Gastrocnemius medialis (tissue), 4 donors: Measurements from ENCODE around the gene TMEM129. TPM values are rescaled to one million over a fixed set of nuclear protein-coding genes. Genes with fewer than 3 reads are reported as not detected.
A peak's percentile ranks its signal among the peaks of the same experiment; 100 is the strongest.

ENCODE experiments used
- ATAC-seq, 2 donors: fragments of 150-250 bp; one replicate each; pipeline ENCODE4 v1.9.1; 2016
- DNase-seq, 2 donors: peaks; one replicate each; pipeline ENCODE4 v3.0.0-alpha.2; 2019
- H3K27ac ChIP-seq, 4 donors: fragments of 200-600 bp; sonication (generic); 1 replicate in 1 of 4; 2 replicates in 3 of 4; pipeline ENCODE4 v1.5.1; 2016 to 2018; ENCODE audit warnings: mild to moderate bottlenecking in 2 of 4, moderate library complexity in 1 of 4
- H3K27me3 ChIP-seq, 3 donors: fragments of 200-600 bp; sonication (generic) in 2 of 3; 1 replicate in 1 of 3; 2 replicates in 2 of 3; pipeline versions ENCODE4 v1.5.1 to v1.6.0; 2016 to 2019; ENCODE audit warnings: mild to moderate bottlenecking in 1 of 3, moderate library complexity in 1 of 3
- H3K36me3 ChIP-seq, 2 donors: fragments of 200-600 bp; sonication (generic) in 1 of 2; one replicate each; pipeline ENCODE4 v1.5.1; 2017 to 2018
- H3K4me1 ChIP-seq, 2 donors: fragments of 200-600 bp; sonication (generic) in 1 of 2; one replicate each; pipeline ENCODE4 v1.5.1; 2016 to 2017; ENCODE audit warnings: mild to moderate bottlenecking in 2 of 2
- H3K4me3 ChIP-seq, 4 donors: fragments of 200-600 bp; sonication (generic) in 3 of 4; 1 replicate in 1 of 4; 2 replicates in 3 of 4; pipeline ENCODE4 v1.5.1; 2016 to 2019; ENCODE audit warnings: mild to moderate bottlenecking in 2 of 4
- H3K9me3 ChIP-seq, 3 donors: fragments of 200-600 bp; sonication (generic) in 2 of 3; 1 replicate in 1 of 3; 2 replicates in 2 of 3; pipeline ENCODE4 v1.5.1; 2016 to 2019
- POLR2A ChIP-seq, 2 donors: fragments of 450-650 bp; IDR thresholded peaks; one replicate each; pipeline ENCODE4 v1.6.1; 2017; ENCODE audit warnings: antibody characterized with exemption in 2 of 2, mild to moderate bottlenecking in 2 of 2, moderate library complexity in 2 of 2
- in situ Hi-C, 4 donors: fragments of 200-750 bp; cut with MboI; loops; one replicate each; pipeline versions ENCODE4 v1.15.0 to v1.8.0; 2017; ENCODE audit warnings: low sequenced_read_pairs in 4 of 4
- intact Hi-C: fragments of 100-400 bp; cut with DNase I; formaldehyde crosslinking; loops from one replicate; pipeline ENCODE4 v1.15.1; 2023; ENCODE audit warnings: low total_unique reads
- total RNA-seq, 4 donors: library from RNA; depleted of rRNA; stranded (reverse); fragments of >200 nt; gene quantifications; one replicate each; pipeline versions ENCODE4 v1.1.0 to v1.2.3, GENCODE V29; 2016
- TF ChIP-seq, protein P1 (sequence below), 5 experiments: fragments of 450-650 bp in 3 of 5; fragments of 200-600 bp in 2 of 5; sonication (generic) in 2 of 5; IDR thresholded peaks in 4 of 5; conservative IDR thresholded peaks in 1 of 5; 1 replicate in 4 of 5; 2 replicates in 1 of 5; pipeline ENCODE4 v1.5.1; 2016 to 2019; ENCODE audit warnings: antibody characterized with exemption in 5 of 5, mild to moderate bottlenecking in 3 of 5, moderate library complexity in 3 of 5

TMEM129 gene
- total RNA-seq, 4 donors from 2014 or later: 30.3 to 78.0 (median 44.2) TPM

GRCh38 chr4:1765409-1766072 is 44.4 kb upstream of the TMEM129 start:
- H3K9me3 ChIP-seq: no peaks in the 10 kb centered on the region
- TF ChIP-seq POLR2A (IDR thresholded peaks at IDR 0.05): no peak
- TF ChIP-seq, protein P1, sequence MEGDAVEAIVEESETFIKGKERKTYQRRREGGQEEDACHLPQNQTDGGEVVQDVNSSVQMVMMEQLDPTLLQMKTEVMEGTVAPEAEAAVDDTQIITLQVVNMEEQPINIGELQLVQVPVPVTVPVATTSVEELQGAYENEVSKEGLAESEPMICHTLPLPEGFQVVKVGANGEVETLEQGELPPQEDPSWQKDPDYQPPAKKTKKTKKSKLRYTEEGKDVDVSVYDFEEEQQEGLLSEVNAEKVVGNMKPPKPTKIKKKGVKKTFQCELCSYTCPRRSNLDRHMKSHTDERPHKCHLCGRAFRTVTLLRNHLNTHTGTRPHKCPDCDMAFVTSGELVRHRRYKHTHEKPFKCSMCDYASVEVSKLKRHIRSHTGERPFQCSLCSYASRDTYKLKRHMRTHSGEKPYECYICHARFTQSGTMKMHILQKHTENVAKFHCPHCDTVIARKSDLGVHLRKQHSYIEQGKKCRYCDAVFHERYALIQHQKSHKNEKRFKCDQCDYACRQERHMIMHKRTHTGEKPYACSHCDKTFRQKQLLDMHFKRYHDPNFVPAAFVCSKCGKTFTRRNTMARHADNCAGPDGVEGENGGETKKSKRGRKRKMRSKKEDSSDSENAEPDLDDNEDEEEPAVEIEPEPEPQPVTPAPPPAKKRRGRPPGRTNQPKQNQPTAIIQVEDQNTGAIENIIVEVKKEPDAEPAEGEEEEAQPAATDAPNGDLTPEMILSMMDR (IDR thresholded peaks at IDR 0.05 in 4 of 5, conservative IDR thresholded peaks at IDR 0.05 in 1 of 5): no peak
- H3K27me3 ChIP-seq: peaks cover 2 to 18% (median 16%) of the 10 kb centered on the region in 3 donors
- H3K36me3 ChIP-seq: no peaks in the 10 kb centered on the region
- ATAC-seq (no peak), DNase-seq (no peak)
- no peak overlapping the region for H3K27ac ChIP-seq
- peaks cover 0 to 7% of the 10 kb centered on the region in 2 donors for H3K4me1 ChIP-seq
- no peak overlapping the region for H3K4me3 ChIP-seq
- in situ Hi-C loops (no loop called here), intact Hi-C loops (no loop called here)

DNA sequence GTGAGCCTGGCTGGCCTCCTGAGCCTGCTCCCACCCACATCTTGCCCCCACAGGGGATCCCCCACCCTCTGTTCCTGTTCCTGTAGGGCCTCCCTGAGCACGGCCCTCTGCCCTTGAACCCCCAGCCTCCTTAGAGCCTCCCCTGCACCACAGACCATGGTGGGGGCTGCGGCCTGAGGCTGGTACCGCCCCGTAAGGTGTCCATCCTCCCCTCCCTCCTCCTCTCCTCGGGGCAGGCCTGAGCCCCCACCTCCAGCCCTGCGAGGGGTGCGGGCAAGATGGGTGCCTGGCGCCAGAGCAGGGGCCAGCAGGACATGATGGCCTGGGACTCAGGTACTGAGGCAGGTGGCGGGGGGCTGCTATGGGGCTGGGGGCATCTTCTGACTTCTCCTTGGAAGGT is 43.5 kb upstream of the TMEM129 start:
- intact Hi-C loops (no loop called here), in situ Hi-C loops (no loop called here)
- Histone ChIP-seq H3K36me3 (no peaks in the 10 kb centered on the region), H3K4me3 (no peak overlapping the region), H3K4me1 (peaks cover 0 to 7% of the 10 kb centered on the region in 2 donors), H3K9me3 (no peaks in the 10 kb centered on the region), H3K27ac (no peak overlapping the region), H3K27me3 (peaks cover 2 to 16% (median 14%) of the 10 kb centered on the region in 3 donors)
- no peak for ATAC-seq
- DNase-seq: no peak
- no peak for TF ChIP-seq POLR2A (IDR thresholded peaks at IDR 0.05)
- TF ChIP-seq, protein P1 (IDR thresholded peaks at IDR 0.05 in 4 of 5, conservative IDR thresholded peaks at IDR 0.05 in 1 of 5): no peak

DNA sequence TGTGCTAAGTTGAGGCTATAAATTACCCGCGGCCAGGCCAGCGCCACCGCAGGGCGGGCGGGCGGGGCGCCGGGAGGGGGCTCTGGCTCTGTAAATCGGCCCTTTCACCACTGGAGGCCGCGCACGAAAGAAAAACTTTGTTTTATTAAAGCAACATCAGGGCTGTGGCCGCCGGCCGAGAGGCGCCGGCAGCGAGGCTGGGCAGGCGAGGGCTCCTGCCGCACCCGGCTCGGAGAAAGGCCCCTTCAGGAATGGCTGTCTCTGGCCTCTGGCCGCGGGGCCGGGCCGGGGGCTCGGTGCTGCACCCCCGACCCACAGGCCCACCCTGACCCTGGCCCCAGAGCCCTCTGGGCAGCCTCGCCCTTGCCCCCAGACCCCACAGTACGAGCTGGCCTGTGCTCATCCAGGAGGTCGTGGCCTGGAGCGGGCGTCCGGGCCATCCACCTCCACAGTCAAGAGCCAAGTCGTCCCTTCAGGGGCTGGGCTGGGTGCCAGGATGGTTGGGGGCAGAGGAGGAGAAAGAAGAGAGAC is 42.5 kb upstream of the TMEM129 start:
- no peak for ATAC-seq
- no peak for DNase-seq
- no peaks in the 10 kb centered on the region for H3K9me3 ChIP-seq
- intact Hi-C loops (no loop called here), in situ Hi-C loops (no loop called here)
- no peaks in the 10 kb centered on the region for H3K36me3 ChIP-seq
- H3K4me3 ChIP-seq: peak overlapping the region; percentile 26 to 43 (median 28)
- peaks cover 2 to 16% (median 14%) of the 10 kb centered on the region in 3 donors for H3K27me3 ChIP-seq
- no peak for TF ChIP-seq POLR2A (IDR thresholded peaks at IDR 0.05)
- TF ChIP-seq, protein P1 (IDR thresholded peaks at IDR 0.05 in 4 of 5, conservative IDR thresholded peaks at IDR 0.05 in 1 of 5): peak in 1 of 5 experiments; percentile 18
- H3K4me1 ChIP-seq: peaks cover 0 to 7% of the 10 kb centered on the region in 2 donors
- H3K27ac ChIP-seq: no peak overlapping the region

DNA sequence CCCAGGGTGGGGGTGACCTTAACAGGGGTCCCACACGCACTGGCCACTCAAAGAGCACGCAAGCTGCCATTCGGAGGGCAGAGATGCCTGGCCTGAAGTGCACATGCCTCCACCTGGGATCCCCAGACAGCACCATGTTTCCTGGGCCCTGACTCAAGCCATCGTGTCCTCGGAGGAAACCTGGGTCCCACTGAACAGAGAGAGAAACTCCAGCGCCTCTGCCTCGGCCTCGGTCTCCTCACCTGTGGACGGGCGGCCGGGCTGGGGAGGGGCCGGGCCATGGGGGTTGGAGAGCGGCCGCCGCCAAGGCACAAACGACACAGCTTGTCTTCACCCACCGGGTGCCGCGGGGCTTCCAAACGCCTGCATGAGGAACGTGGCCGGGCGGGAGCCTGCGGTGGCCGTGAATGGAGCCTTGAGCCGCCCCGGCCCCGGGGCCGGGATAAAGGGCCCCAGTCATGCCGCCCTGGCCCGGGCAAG is 42.0 kb upstream of the TMEM129 start:
- Histone ChIP-seq H3K9me3 (no peaks in the 10 kb centered on the region), H3K4me3 (peak overlapping the region; percentile 26 to 43 (median 28)), H3K27ac (no peak overlapping the region), H3K36me3 (no peaks in the 10 kb centered on the region), H3K4me1 (peaks cover 0 to 7% of the 10 kb centered on the region in 2 donors), H3K27me3 (peaks cover 2 to 11% (median 11%) of the 10 kb centered on the region in 3 donors)
- intact Hi-C loops: no loop called here
- DNase-seq: no peak
- ATAC-seq: no peak
- in situ Hi-C loops: no loop called here
- TF ChIP-seq, protein P1 (IDR thresholded peaks at IDR 0.05 in 4 of 5, conservative IDR thresholded peaks at IDR 0.05 in 1 of 5): no peak
- no peak for TF ChIP-seq POLR2A (IDR thresholded peaks at IDR 0.05)
